ENCODE measurements around the gene EMX2.

EMX2 gene

GRCh38 chr10:117553815-117554172 lies 11.2 kb downstream of the EMX2 start:
- DNase-seq (ENCODE audit: low spot score), result no peak
- TF ChIP-seq, protein P1, sequence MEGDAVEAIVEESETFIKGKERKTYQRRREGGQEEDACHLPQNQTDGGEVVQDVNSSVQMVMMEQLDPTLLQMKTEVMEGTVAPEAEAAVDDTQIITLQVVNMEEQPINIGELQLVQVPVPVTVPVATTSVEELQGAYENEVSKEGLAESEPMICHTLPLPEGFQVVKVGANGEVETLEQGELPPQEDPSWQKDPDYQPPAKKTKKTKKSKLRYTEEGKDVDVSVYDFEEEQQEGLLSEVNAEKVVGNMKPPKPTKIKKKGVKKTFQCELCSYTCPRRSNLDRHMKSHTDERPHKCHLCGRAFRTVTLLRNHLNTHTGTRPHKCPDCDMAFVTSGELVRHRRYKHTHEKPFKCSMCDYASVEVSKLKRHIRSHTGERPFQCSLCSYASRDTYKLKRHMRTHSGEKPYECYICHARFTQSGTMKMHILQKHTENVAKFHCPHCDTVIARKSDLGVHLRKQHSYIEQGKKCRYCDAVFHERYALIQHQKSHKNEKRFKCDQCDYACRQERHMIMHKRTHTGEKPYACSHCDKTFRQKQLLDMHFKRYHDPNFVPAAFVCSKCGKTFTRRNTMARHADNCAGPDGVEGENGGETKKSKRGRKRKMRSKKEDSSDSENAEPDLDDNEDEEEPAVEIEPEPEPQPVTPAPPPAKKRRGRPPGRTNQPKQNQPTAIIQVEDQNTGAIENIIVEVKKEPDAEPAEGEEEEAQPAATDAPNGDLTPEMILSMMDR (IDR thresholded peaks at IDR 0.05; ENCODE audit: extremely low read depth, insufficient read depth, missing control alignments), result no peak
- in situ Hi-C loops (cut with MboI; ENCODE audit: low pct_unique_long_range_greater_than_20kb, low sequenced_read_pairs, unreplicated experiment), result no loop called here

DNA sequence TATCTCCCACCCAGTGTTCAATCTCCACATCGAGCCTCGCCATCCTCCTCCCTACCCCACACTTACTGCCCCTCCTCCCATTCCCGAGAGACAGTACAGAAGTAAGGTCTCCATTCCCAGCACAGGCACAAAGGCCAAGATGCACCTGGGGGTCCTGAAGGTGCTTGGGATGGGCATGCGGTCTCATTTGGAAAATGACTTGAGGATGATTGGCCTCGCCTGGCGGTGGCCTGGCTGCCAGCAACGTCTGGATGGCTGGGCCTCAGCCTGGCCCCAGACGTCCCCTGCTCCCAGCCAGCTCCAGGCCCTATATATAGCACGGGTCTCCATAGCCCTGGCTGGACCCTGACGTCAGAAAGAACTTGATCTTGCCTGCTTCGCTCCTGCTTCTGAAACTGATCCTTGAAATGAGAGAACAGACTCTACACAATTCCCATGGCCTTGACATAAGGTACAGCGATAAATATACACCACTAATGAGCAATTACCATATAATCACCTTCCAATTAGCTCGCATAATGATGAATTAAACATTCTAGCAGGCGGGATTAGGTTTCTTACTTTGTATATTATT lies 11.8 kb downstream of the EMX2 start:
- DNase-seq (ENCODE audit: low spot score), result no peak
- TF ChIP-seq, protein P1 (IDR thresholded peaks at IDR 0.05; ENCODE audit: extremely low read depth, insufficient read depth, missing control alignments), result no peak
- in situ Hi-C loops (cut with MboI; ENCODE audit: low pct_unique_long_range_greater_than_20kb, low sequenced_read_pairs, unreplicated experiment), result no loop called here

GRCh38 chr10:117555017-117555416 lies 12.5 kb downstream of the EMX2 start:
- TF ChIP-seq, protein P1 (IDR thresholded peaks at IDR 0.05; ENCODE audit: extremely low read depth, insufficient read depth, missing control alignments), result no peak
- DNase-seq (ENCODE audit: low spot score), result no peak
- in situ Hi-C loops (cut with MboI; ENCODE audit: low pct_unique_long_range_greater_than_20kb, low sequenced_read_pairs, unreplicated experiment), result no loop called here

DNA sequence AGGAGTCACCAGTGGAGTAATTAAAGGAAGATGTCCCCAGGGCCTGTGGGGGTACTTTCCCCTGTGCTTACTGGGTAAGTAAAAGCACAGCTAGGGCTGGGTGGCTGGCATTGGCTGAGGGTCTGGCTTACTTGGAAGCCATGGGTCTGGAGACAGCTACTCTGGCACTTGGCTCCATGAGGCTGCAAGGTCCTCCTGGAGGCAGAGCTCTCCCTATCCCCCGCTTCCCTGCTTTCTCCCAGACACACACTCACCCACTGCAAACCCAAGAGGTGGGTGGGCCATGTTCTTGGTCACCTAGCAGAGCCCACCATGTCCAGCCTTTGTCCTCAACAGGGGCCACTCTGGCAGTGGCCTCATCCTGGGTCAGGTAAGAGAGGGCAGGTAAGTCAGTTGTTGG lies 13.3 kb downstream of the EMX2 start:
- TF ChIP-seq, protein P1 (IDR thresholded peaks at IDR 0.05; ENCODE audit: extremely low read depth, insufficient read depth, missing control alignments), result no peak
- DNase-seq (ENCODE audit: low spot score), result no peak
- in situ Hi-C loops (cut with MboI; ENCODE audit: low pct_unique_long_range_greater_than_20kb, low sequenced_read_pairs, unreplicated experiment), result no loop called here

GRCh38 chr10:117556356-117556755 lies 13.8 kb downstream of the EMX2 start:
- no peak for DNase-seq (ENCODE audit: low spot score)
- TF ChIP-seq, protein P1 (IDR thresholded peaks at IDR 0.05; ENCODE audit: extremely low read depth, insufficient read depth, missing control alignments), result no peak
- in situ Hi-C loops (cut with MboI; ENCODE audit: low pct_unique_long_range_greater_than_20kb, low sequenced_read_pairs, unreplicated experiment), result no loop called here

DNA sequence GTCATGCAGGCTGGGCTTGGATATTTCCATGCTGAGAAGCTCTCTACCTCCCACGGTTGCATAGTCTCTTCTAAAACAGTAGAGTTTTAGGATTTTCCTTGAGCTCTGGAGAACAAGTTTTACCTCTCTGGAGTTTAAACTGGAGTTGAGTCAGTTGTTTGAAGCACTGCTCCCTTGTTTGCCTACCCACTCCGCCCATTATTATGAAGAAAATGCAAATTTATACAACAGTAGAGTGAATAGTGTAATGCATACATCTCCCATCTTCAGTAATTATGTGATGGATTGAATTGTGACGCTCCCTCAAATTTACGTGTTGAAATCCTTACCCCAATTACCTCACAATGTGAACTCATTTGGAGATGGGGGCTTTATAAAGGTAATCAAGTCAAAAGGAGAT lies 17.2 kb downstream of the EMX2 start:
- in situ Hi-C loops (cut with MboI; ENCODE audit: low pct_unique_long_range_greater_than_20kb, low sequenced_read_pairs, unreplicated experiment), result no loop called here
- DNase-seq (ENCODE audit: low spot score), result no peak
- TF ChIP-seq, protein P1 (IDR thresholded peaks at IDR 0.05; ENCODE audit: extremely low read depth, insufficient read depth, missing control alignments), result no peak

DNA sequence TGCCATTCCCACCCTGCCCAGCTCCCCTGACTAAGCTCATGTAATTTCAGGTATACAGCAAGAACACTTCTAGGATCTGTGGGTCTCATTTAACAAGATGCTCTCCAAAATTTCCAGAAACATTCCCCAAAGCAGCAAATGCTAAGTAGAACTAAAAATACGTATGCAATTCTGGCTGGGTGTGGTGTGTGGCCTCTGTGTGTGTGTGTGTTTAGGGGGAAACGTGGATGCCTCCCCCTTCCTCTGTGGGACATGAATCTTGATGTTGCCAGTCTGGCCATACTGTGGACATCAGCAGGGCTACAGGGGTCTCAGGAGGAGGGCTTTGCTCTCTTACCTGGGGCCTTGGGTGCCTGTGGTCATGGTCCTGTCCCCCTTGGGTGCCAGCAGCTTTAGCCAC lies 18.4 kb downstream of the EMX2 start:
- in situ Hi-C loops (cut with MboI; ENCODE audit: low pct_unique_long_range_greater_than_20kb, low sequenced_read_pairs, unreplicated experiment), result no loop called here
- no peak for DNase-seq (ENCODE audit: low spot score)
- TF ChIP-seq, protein P1 (IDR thresholded peaks at IDR 0.05; ENCODE audit: extremely low read depth, insufficient read depth, missing control alignments), result no peak

All from GM13977 (cell line).